HL-60 (cell line): Measurements from ENCODE around the gene PPP3CB.

ENCODE experiments used
- GABPA ChIP-seq: IDR thresholded peaks from 2 replicates; pipeline ENCODE4 v1.6.1; 2012; ENCODE audit warnings: low read depth
- POLR2AphosphoS5 ChIP-seq: IDR thresholded peaks from 2 replicates; pipeline ENCODE4 v1.6.1; 2012; ENCODE audit warnings: low read depth
- TF ChIP-seq, protein P1 (sequence below): IDR thresholded peaks from one replicate; pipeline ENCODE4 v1.5.1; 2011; ENCODE audit warnings: low read length, control low read depth, inconsistent platforms; ENCODE audit not compliant: insufficient read depth
- TF ChIP-seq, protein P2 (sequence below): IDR thresholded peaks from 2 replicates; pipeline ENCODE4 v1.6.1; 2012; ENCODE audit warnings: low read depth; ENCODE audit not compliant: insufficient replicate concordance

DNA sequence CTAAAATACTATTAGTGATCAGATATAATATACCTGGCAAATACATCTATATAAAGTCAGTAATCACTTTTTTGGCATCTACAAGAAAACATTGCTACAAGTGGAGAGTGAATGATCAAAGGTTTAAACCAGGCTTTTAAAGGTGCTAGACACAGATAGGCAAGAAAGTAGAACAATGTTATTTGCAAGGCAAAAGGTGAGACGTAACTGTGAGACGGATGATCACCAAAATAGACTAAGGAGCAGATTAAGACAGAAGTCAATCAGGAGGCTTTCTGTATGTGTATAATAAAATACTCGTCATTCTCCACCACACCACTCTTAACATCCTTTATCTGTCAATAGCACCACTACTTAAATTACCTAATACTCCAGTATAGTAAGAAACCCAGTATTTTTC lies 90.3 kb downstream of the PPP3CB start:
- TF ChIP-seq, protein P1, sequence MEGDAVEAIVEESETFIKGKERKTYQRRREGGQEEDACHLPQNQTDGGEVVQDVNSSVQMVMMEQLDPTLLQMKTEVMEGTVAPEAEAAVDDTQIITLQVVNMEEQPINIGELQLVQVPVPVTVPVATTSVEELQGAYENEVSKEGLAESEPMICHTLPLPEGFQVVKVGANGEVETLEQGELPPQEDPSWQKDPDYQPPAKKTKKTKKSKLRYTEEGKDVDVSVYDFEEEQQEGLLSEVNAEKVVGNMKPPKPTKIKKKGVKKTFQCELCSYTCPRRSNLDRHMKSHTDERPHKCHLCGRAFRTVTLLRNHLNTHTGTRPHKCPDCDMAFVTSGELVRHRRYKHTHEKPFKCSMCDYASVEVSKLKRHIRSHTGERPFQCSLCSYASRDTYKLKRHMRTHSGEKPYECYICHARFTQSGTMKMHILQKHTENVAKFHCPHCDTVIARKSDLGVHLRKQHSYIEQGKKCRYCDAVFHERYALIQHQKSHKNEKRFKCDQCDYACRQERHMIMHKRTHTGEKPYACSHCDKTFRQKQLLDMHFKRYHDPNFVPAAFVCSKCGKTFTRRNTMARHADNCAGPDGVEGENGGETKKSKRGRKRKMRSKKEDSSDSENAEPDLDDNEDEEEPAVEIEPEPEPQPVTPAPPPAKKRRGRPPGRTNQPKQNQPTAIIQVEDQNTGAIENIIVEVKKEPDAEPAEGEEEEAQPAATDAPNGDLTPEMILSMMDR: no peak
- TF ChIP-seq POLR2AphosphoS5 (no peak), GABPA (no peak)
- TF ChIP-seq, protein P2, sequence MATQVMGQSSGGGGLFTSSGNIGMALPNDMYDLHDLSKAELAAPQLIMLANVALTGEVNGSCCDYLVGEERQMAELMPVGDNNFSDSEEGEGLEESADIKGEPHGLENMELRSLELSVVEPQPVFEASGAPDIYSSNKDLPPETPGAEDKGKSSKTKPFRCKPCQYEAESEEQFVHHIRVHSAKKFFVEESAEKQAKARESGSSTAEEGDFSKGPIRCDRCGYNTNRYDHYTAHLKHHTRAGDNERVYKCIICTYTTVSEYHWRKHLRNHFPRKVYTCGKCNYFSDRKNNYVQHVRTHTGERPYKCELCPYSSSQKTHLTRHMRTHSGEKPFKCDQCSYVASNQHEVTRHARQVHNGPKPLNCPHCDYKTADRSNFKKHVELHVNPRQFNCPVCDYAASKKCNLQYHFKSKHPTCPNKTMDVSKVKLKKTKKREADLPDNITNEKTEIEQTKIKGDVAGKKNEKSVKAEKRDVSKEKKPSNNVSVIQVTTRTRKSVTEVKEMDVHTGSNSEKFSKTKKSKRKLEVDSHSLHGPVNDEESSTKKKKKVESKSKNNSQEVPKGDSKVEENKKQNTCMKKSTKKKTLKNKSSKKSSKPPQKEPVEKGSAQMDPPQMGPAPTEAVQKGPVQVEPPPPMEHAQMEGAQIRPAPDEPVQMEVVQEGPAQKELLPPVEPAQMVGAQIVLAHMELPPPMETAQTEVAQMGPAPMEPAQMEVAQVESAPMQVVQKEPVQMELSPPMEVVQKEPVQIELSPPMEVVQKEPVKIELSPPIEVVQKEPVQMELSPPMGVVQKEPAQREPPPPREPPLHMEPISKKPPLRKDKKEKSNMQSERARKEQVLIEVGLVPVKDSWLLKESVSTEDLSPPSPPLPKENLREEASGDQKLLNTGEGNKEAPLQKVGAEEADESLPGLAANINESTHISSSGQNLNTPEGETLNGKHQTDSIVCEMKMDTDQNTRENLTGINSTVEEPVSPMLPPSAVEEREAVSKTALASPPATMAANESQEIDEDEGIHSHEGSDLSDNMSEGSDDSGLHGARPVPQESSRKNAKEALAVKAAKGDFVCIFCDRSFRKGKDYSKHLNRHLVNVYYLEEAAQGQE: no peak
